T-helper 1 cell (primary cell): ENCODE results near the gene MTIF2.
"Not testable (repeated sequence)": the region's sequence is repeated elsewhere in the genome, so short reads cannot be mapped to it uniquely, and the experiment has no call there.

Experiments
- DNase-seq, 5 donors: peaks; one replicate each; pipeline ENCODE4 v3.0.0-alpha.2; 2012 to 2020
- total RNA-seq, 4 donors: gene quantifications; one replicate each; lab custom pipeline; 2026; lab: John Stamatoyannopoulos, UW

MTIF2 gene, protein sequence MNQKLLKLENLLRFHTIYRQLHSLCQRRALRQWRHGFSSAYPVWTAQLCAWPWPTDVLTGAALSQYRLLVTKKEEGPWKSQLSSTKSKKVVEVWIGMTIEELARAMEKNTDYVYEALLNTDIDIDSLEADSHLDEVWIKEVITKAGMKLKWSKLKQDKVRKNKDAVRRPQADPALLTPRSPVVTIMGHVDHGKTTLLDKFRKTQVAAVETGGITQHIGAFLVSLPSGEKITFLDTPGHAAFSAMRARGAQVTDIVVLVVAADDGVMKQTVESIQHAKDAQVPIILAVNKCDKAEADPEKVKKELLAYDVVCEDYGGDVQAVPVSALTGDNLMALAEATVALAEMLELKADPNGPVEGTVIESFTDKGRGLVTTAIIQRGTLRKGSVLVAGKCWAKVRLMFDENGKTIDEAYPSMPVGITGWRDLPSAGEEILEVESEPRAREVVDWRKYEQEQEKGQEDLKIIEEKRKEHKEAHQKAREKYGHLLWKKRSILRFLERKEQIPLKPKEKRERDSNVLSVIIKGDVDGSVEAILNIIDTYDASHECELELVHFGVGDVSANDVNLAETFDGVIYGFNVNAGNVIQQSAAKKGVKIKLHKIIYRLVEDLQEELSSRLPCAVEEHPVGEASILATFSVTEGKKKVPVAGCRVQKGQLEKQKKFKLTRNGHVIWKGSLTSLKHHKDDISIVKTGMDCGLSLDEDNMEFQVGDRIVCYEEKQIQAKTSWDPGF
- 24.5 to 48.1 (median 38.1) reads per million in 4 donors for total RNA-seq

DNA sequence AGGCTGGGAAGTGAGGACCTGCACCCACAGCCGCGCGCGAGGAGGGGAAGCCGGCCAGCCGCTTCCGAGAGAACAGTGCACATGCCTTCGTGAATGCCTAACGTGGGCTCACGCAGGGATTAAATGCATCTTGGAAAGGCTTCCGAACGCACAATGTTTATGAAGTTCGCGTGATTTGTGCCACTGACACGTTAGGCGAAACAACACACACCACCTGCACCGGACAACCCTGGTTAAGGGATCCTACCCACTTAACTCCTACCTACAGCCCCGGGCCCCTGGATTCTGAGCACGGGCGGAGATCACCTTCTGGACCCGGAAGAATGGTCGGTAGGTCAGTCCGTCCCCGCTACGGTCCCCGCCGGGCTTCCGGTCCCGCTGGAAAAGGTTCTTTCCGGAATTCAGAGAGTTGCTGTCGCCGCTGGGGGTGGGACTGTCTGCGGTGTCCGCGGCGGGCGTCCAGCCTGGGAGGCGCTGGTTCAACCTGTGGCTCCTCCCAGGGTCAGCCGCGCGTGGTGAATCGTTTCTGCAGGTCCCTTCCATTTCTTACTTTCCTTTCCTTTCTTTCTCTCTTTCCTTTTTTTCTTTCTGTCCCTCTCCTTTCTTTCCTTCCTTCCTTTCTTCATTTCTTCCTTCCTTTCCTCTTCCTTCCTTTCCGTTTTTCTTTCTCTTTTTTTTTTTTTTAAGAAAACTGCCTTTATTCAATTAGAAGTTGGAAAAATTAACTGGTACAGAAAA lies at the start of gene MTIF2:
MTIF2 (minus strand) TSS at position 325 of the 738 bp plus-strand sequence. CDS start 5,373 bp downstream, outside the sequence.
- DNase-seq = peak; percentile 72 to 89 (median 82)

DNA sequence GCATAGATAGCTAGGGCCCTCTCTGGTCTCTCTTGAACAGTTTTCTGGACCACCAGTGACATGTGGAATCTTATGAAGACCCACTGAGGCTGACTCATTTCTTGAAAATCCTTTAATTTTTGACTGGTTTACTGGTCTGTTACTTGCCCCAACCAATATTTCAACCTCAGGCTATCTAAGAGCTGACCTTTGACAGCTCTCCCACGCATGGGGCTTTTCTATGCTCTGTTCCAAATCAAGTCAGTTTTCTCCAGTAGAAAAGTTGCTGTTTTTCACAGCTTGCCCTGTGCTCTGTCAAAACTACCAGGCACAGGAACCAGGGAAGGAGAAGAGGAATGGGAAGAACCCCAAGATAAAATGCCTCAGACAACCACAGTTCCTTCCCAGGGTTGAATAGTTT lies 46.0 kb upstream of the MTIF2 start:
- no peak for DNase-seq

DNA sequence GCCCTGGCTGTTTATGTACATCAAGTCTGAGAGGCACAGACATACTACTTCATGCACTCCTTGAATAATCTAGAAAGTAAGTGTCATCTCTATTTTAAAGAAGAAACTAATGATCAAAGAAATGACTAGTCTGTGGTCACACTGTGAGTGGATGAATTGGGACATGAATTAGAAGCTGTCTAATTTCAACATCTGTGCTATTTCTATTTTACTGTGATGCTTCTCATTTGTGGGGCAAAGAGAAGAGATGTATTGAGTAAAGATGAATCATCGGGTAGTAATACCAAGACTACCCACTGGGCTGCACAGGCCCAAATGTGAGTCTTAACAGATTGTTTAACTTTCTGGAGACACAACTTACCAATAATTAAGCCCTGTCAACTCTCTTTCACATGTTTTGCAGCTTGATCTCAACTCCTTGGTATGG lies 42.4 kb upstream of the MTIF2 start:
- DNase-seq = peak in 1 of 5 donors; percentile 75

DNA sequence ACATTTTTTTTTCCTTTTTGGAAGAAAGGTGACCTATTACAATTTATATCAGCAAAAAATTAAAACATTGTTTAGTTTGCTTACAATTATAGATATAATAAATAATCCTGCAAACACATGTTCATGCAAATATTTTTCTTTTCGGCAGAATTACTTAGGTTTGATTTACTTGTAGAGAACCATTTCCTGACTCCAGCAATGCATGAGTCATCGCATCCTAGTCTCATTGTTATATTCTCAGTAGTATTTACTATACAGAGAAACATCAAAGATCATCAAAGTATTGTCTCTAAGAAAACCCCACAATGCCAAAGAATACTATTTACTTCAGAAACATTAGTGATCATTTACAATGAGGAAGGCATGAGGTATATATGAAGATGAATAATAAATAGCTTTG lies 40.4 kb upstream of the MTIF2 start:
- no peak for DNase-seq

DNA sequence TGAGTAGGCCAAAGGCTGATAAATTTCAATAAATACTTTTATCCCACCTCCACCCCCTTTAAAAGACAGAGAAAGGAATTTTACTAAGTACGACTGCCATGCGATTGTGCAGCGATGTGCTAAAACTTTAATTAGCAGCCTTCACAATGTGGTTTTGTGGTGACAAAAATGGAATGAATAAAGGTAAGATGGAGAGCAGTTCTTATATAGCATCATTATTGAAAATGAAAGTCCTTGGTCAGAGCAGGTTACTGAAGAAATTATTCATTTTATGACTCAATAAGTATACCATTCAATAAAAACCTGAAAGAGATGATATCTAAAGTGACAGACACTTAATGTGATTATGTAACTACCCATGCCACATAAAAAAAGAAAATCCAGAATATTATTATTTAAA lies 33.2 kb upstream of the MTIF2 start:
- DNase-seq = peak in 1 of 5 donors; percentile 37

DNA sequence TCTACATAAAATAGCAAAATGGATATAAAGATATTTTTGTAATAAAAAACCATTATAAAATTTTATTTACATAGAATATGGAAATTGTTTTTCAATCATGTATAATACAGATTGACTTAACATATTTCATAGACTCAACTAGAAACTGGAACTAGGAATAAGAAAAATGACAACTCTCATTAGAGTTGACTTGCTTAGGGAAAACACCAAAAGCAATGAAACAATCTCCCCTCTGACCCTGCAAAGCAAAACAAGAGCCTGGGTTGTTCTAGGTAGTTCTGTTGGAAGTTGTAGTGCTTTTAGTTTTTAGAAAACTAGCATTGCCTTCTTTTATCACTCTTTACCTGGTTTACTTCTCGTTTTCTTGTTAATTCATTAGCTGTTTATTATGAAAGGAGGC lies 32.2 kb upstream of the MTIF2 start:
- DNase-seq = no peak

DNA sequence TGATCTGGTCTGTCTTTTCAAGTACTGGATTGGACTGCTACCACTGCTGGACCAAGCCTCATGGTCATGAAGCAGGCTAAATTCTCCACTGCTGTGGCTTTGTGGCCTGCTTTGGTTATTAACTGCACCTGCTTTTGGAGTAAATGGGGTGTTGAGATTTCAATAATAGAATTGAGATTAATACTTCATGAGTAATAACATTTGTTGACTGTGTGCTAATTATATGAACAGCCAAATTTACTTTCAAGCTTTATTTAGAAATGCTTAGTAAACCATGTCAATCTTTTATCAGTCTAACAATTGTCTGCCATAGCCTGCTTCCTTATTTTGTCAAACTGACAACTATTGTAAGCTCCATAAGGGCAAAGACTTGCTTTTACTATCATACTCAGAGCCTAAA lies 27.4 kb upstream of the MTIF2 start:
- no peak for DNase-seq

DNA sequence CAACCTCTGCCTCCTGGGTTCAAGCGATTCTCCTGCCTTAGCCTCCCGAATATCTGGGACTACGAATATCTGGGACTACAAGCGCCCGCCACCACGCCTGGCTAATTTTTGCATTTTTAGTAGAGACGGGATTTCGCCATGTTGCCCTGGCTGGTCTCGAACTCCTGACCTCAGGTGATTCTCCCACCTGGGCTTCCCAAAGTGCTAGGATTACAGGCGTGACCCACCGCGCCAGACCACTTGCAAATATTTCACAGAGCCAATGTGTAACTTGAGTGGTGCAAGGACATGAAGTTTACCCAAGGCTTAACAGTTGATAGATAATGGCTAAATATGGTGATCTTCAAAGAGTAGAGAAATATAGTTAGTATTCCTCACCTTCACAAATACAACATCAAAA lies 14.1 kb upstream of the MTIF2 start:
- no peak for DNase-seq

DNA sequence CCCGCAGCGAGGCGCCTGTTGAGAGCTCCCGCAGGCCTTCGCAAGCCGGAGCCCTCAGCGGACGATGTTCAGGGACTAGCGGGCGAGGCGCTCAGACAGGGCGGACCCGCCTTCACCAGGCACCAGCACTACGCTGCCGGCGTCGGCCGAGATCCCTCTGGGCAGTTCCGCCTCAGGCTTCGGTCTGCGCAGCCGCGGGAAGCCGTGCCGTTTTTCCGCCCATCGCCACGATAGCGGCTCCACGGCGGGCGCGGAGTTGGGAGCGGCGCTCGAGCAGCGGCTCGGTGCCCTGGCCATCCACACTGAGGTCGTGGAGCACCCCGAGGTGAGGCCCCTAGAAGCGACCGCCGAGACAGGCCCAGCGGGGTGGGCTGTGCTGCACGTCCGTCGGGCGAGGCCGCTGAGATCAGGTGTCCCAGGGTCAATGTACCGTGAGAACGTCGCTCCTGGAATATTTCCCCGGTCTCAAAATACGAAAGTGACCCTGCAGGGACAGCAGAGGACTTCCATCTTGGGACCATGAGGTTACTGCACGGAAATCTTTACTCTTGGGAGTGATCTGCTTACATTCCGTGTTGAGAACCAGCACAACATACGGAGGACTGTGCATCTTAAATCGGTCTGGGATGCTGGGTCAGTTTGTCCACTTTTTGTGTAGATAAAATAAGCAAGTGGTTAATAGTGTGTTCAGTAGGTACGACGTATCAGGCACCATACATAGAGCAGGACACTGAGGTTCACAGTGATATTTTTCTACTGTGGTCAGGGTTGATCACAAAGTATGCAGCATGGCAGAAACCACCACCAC lies 13.3 kb upstream of the MTIF2 start:
- peak; percentile 70 to 89 (median 80) for DNase-seq

DNA sequence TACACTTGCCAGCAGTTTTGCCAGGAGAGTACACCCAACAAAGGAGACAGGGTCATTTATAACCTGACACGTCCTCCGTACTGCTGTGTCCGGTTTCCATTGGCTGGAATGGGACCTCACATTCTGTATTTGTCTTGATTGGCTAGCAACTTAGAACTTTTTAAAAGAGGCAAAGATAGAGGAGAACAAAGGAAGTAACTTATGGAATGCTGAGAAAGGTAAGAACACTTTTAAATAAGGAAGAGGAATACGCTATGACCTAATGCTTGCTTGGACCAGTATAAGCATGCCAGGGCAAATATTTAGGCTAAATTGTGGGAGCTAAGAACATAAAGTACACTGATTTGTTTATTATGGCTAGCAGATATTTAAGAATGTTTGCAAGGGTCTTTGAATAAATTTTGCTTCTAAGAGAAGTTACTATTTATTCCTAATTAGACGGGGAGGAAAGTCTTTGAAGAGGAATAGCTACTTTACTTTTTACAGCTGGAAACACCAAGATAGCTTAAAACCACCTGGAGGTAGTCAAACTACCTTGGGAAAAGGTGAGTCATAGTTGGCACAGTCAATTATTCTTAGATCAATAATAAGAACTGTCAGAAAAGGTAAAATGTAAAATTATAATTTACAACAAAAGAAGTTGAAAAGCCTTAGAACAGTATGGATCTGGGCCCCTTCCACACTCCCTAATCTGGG lies 12.0 kb upstream of the MTIF2 start:
- not testable (repeated sequence) for DNase-seq

DNA sequence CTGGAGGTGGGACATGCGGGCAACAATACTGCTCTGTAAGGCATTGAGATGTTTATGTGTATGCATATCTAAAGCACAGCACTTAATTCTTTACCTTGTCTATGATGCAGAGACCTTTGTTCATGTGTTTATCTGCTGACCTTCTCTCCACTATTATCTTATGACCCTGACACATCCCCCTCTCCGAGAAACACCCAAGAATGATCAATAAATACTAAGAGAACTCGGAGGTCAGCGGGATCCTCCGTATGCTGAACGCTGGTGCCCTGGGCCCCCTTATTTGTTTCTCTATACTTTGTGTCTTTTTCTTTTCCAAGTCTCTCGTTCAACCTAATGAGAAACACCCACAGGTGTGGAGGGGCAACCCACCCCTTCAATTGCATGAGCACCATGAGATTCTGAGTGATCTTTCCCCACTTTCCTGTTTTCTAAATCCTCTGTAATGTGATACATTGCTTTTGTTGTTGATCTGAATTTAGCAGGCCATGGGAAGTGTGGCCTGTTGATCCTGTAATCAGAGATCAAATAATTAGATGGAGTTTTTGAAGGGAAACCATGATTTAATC lies 10.9 kb upstream of the MTIF2 start:
- DNase-seq = not testable (repeated sequence)

DNA sequence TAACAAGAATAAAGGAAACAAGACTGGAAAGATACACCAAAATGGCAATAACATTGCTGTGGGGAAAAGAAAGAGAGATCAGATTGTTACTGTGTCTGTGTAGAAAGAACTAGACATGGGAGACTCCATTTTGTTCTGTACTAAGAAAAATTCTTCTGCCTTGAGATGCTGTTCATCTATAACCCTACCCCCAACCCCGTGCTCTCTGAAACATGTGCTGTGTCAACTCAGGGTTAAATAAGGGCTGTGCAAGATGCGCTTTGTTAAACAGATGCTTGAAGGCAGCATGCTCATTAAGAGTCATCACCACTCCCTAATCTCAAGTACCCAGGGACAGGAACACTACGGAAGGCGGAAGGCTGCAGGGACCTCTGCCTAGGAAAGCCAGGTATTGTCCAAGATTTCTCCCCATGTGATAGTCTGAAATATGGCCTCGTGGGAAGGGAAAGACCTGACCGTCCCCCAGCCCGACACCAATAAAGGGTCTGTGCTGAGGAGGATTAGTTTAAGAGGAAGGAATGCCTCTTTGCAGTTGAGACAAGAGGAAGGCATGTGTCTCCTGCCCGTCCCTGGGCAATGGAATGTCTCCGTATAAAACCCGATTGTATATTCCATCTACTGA lies 10.3 kb upstream of the MTIF2 start:
- not testable (repeated sequence) for DNase-seq

DNA sequence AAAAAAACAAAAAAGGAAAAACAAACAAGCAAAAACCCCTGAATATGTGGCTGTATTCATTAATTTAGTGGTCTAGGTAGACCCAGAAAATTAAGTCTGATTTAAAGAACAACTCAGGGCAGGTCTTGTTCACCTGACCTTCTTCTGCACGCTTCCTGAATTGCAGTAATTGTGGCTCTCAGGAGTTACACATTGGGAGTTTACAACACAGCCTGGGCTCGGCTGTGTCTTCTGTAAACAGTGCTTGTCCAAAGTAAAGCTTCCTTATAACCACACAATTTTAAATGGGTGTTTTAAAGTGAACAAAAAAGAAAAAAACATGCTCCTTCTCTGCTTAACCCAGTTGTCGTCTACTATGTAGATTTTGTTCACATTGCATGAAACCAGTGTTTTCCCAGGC lies 8.3 kb upstream of the MTIF2 start:
- DNase-seq = no peak

DNA sequence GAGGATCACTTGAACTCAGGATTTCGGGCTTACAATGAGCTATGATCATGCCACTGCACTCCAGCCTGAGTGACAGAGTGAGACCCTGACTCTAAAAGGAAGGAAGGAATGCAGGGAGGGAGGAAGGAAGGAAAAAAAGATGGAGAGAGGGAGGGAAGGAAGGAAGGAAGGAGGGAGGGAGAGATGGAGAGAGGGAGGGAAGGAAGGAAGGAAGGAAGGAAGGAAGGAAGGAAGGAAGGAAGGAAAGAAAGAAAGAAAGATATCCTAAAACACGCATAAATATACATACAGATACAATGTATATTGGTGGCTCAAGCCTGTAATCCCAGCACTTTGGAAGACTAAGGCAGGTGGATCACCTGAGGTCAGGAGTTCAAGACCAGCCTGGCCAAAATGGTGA lies 5.3 kb upstream of the MTIF2 start:
- not testable (repeated sequence) for DNase-seq

DNA sequence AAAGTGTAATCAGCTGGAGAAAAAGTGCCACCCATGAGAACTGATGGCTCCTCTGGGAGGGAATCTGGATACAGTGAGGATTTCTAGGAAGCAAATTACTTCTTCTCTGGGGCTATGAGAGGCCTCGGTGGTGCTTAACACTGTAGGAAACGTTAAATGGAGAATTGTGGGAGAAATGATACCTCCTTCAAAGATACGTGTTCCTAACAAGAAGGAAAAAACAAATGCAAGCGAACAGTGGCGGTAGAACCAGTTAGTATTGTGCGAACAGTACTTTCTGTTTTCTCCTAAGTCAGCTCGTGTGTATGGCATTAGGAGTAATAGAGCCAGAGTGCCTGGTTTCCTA lies 587 bp upstream of the MTIF2 start:
- peak in 1 of 5 donors; percentile 6 for DNase-seq

DNA sequence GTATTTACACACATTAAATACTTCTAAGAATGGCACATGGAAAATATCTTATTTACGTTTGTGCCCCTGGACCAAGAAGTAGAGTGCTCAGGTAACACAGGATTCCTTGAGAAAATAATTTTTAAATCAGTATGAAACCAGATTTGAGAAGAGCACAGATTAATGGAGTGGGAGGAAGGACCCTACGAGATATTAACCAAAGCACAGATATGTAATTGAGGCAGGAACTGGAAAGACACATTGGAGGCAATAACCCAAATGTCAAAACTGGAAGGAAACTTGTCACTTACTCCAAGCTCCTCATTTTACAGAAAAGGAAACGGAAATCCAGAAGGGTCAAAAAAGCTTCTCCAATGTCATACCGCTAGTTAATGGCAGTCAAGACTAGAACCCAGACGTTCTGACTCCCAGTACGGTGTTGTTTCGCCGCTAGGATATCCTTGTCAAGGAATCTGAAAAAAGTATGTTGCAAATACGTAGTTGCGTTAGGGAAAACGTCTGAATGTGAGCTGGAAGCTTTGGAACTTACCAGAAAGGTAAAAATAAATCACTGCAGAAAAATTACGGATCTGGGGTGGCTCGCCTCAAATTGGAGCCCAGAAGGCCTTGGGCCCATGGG lies 634 bp downstream of the MTIF2 start:
- DNase-seq = peak in 1 of 5 donors; percentile 6

DNA sequence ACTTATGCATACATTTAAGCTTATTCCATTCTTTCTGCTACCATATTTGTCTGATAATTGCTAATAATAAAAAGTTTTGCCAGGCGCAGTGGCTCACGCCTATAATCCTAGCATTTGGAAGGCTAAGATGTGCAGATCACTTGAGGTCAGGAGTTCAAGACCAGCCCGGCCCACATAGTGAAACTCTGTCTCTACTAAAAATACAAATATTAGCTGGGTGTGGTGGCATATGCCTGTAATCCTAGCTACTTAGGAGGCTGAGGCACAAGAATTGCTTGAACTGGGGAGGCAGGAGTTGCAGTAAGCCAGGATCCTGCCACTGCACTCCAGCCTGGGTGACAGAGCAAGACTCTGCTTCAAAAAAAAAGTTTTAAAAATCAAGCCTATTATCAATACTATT lies 9.4 kb downstream of the MTIF2 start:
- not testable (repeated sequence) for DNase-seq

DNA sequence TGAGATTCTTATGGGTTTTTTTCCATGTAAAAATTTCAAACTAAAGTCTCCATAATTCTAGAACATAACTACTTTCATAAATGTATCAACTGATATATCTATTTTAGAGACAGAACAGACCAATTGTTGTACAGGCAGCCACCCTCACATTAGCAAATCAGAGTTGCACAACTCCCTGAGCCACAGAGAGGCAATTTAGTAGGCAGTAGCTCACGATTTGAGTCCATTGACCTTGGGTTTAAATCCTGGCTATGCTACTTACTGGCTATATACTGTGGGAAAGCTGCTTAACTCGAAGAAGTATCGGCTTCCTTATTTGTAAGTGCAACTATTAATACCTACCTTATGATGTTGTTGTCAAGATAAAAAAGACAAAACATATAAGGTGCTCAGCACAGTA lies 16.2 kb downstream of the MTIF2 start:
- DNase-seq = no peak

DNA sequence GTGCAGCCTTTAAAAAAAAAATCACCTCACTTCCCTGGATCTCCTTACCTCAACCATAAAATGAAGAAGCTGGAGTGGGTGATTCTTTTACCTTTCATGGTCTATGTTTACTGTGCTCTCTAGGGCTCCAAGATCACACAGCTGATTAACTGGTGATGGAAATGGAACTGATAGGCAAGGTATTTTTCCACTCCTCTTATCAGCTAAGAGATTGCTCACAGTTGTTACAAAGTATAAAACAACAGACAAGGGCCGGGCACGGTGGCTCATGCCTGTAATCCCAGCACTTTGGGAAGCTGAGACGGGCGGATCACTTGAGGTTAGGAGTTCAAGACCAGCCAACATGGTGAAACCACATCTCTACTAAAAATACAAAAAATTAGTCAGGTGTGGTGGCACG lies 22.0 kb downstream of the MTIF2 start:
- no peak for DNase-seq

DNA sequence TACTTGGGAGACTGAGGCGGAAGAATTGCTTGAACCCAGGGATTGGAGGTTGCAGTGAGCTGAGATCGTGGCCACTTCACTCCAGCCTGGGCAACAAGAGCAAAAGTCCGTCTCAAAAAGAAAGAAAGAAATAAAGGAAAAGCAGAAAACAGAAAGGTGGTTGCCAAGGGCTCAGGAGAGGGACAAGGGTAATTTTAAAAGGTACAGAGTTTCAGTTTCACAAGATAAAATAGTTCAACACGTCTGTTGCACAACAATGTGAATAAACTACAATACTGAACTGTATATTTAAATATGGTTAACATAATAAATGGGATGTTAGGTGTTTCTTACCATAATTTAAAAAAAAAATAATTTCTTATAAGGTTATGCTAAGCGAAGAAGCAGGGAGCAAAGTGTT lies 23.6 kb downstream of the MTIF2 start:
- no peak for DNase-seq

DNA sequence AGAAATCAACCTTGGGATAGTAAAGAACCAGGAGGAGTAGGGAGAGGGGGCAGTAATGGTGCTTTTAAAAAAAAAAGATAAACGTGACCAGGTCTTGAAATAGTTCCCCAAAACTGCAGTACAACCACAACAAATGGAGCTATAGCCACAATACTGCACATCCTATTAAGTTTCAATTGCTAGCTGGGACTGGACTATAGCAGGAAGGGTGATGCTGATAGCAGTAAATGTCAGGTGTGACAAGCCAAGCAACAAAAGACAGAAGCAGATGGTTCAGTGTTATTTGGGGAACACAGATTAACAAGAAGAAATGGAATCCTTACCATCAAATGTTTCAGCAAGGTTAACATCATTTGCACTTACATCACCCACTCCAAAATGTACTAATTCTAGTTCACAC lies 26.4 kb downstream of the MTIF2 start:
- DNase-seq = no peak
